HuH-7 (cell line): Measurements from ENCODE around the gene MITF.
"Not testable (repeated sequence)": the region's sequence is repeated elsewhere in the genome, so short reads cannot be mapped to it uniquely, and the experiment has no call there.

Experiments
- DNase-seq: peaks from one replicate; pipeline ENCODE4 v3.0.0; 2011; ENCODE audit warnings: low spot score

MITF gene

GRCh38 chr3:69787436-69788168 is 48.3 kb downstream of the MITF start:
- DNase-seq, result no peak

GRCh38 chr3:69791106-69791505 is 51.8 kb downstream of the MITF start:
- no peak for DNase-seq

- no peak for DNase-seq
Observed at GRCh38 chr3:69791919-69792399, 52.7 kb downstream of the MITF start.

- not testable (repeated sequence) for DNase-seq
Observed at GRCh38 chr3:69796126-69796525, 56.9 kb downstream of the MITF start.

GRCh38 chr3:69803681-69804270 is 64.5 kb downstream of the MITF start:
- DNase-seq, result no peak

- no peak for DNase-seq
Observed at GRCh38 chr3:69805491-69805890, 66.2 kb downstream of the MITF start.

GRCh38 chr3:69806735-69807438 is 67.6 kb downstream of the MITF start:
- no peak for DNase-seq

GRCh38 chr3:69807674-69808073 is 68.4 kb downstream of the MITF start:
- no peak for DNase-seq

GRCh38 chr3:69809076-69809835 is 70.0 kb downstream of the MITF start:
- no peak for DNase-seq

GRCh38 chr3:69811452-69812401 is 72.5 kb downstream of the MITF start:
- no peak for DNase-seq

GRCh38 chr3:69815970-69816369 is 76.7 kb downstream of the MITF start:
- no peak for DNase-seq

- DNase-seq, result no peak
Observed at GRCh38 chr3:69817988-69818387, 78.7 kb downstream of the MITF start.

- no peak for DNase-seq
Observed at GRCh38 chr3:69819282-69819681, 80.0 kb downstream of the MITF start.

- no peak for DNase-seq
Observed at GRCh38 chr3:69821133-69821532, 81.9 kb downstream of the MITF start.

GRCh38 chr3:69823743-69824142 is 84.5 kb downstream of the MITF start:
- no peak for DNase-seq

GRCh38 chr3:69825446-69825845 is 86.2 kb downstream of the MITF start:
- DNase-seq, result no peak

- DNase-seq, result no peak
Observed at GRCh38 chr3:69827127-69827526, 87.9 kb downstream of the MITF start.

GRCh38 chr3:69828817-69829216 is 89.6 kb downstream of the MITF start:
- no peak for DNase-seq

- no peak for DNase-seq
Observed at GRCh38 chr3:69830147-69830546, 90.9 kb downstream of the MITF start.

GRCh38 chr3:69831737-69832136 is 92.5 kb downstream of the MITF start:
- DNase-seq, result no peak

- DNase-seq, result no peak
Observed at GRCh38 chr3:69833591-69833990, 94.3 kb downstream of the MITF start.
